HepG2 (cell line): Measurements from ENCODE around the gene SIGLEC10. TPM values are rescaled to one million over a fixed set of nuclear protein-coding genes. Genes with fewer than 3 reads are reported as not detected.

Experiments
- ERF ChIP-seq: IDR thresholded peaks from 2 replicates; pipeline ENCODE4 v1.6.1; 2018; ENCODE audit warnings: missing biosample characterization, missing genetic modification reagents
- HNF4G ChIP-seq, 2 experiments: sonication (generic) in 1 of 2; formaldehyde crosslinking in 1 of 2; IDR thresholded peaks; 2 replicates each; pipeline versions ENCODE4 v1.4.0 to v1.6.1; 2011 to 2020; ENCODE audit warnings: borderline replicate concordance in 2 of 2, low read depth in 2 of 2, mild to moderate bottlenecking in 2 of 2, low read length in 1 of 2, missing genetic modification reagents in 1 of 2, moderate library complexity in 1 of 2
- HOXA7 ChIP-seq: sonication (generic); formaldehyde crosslinking; IDR thresholded peaks from 2 replicates; pipeline ENCODE4 v1.8.1; 2022; ENCODE audit warnings: mild to moderate bottlenecking, missing genetic modification reagents, moderate library complexity
- NFKBIZ ChIP-seq: IDR thresholded peaks from 2 replicates; pipeline ENCODE4 v1.6.1; 2018; ENCODE audit warnings: missing genetic modification reagents, missing compliant biosample characterization
- PCBP1 ChIP-seq: fragments of 200-400 bp; formaldehyde crosslinking; IDR thresholded peaks from 2 replicates; pipeline ENCODE4 v1.6.1; 2017; ENCODE audit warnings: mild to moderate bottlenecking, low read depth, low read length, borderline replicate concordance
- POLR2AphosphoS2 ChIP-seq: IDR thresholded peaks from 2 replicates; pipeline ENCODE4 v1.6.1; 2011; ENCODE audit warnings: low read depth, low read length, improper control_type of control experiment
- SAFB2 ChIP-seq: sonication (generic); formaldehyde crosslinking; IDR thresholded peaks from 2 replicates; pipeline ENCODE4 v1.5.1; 2020; ENCODE audit warnings: missing genetic modification reagents, low read depth, mild to moderate bottlenecking, borderline replicate concordance
- TRAFD1 ChIP-seq: sonication (generic); formaldehyde crosslinking; IDR thresholded peaks from 2 replicates; pipeline ENCODE4 v1.5.1; 2020; ENCODE audit warnings: missing genetic modification reagents, mild to moderate bottlenecking, borderline replicate concordance
- ZBTB14 ChIP-seq: sonication (generic); formaldehyde crosslinking; IDR thresholded peaks from 2 replicates; pipeline ENCODE4 v1.4.0; 2020; ENCODE audit warnings: missing genetic modification reagents
- ZBTB7A ChIP-seq: sonication (generic); formaldehyde crosslinking; IDR thresholded peaks from 2 replicates; pipeline ENCODE4 v1.8.0; 2022; ENCODE audit warnings: mild to moderate bottlenecking, missing genetic modification reagents
- ZFP62 ChIP-seq: sonication (generic); formaldehyde crosslinking; IDR thresholded peaks from 2 replicates; pipeline ENCODE4 v1.4.0; 2020; ENCODE audit warnings: missing genetic modification reagents
- ZNF10 ChIP-seq: sonication (generic); formaldehyde crosslinking; IDR thresholded peaks from 2 replicates; pipeline ENCODE4 v1.4.0; 2020; ENCODE audit warnings: mild to moderate bottlenecking, low read depth, missing genetic modification reagents, borderline replicate concordance
- ZNF160 ChIP-seq: sonication (generic); formaldehyde crosslinking; IDR thresholded peaks from 2 replicates; pipeline ENCODE4 v1.8.0; 2022; ENCODE audit warnings: mild to moderate bottlenecking, inconsistent platforms, missing genetic modification reagents
- ZNF235 ChIP-seq: sonication (generic); formaldehyde crosslinking; IDR thresholded peaks from 2 replicates; pipeline ENCODE4 v1.8.1; 2023; ENCODE audit warnings: mild to moderate bottlenecking, missing genetic modification reagents, borderline replicate concordance
- ZNF597 ChIP-seq: sonication (generic); formaldehyde crosslinking; IDR thresholded peaks from 2 replicates; pipeline ENCODE4 v1.5.0; 2020; ENCODE audit warnings: missing genetic modification reagents
- ZNF7 ChIP-seq: IDR thresholded peaks from 2 replicates; pipeline ENCODE4 v1.6.1; 2016; ENCODE audit warnings: missing biosample characterization, missing genetic modification reagents
- ZSCAN20 ChIP-seq: sonication (generic); formaldehyde crosslinking; IDR thresholded peaks from 2 replicates; pipeline ENCODE4 v1.4.0; 2020; ENCODE audit warnings: missing genetic modification reagents, mild to moderate bottlenecking, borderline replicate concordance
- polyA plus RNA-seq, 8 experiments: library from polyadenylated mRNA; depleted of rRNA in 3 of 8; stranded (reverse) in 7 of 8; unstranded in 1 of 8; fragments of >200 nt; fragmentation: Illumina TruSeq in 4 of 8; extraction: Trizol in 4 of 8; gene quantifications; 2 replicates each; pipeline versions ENCODE4 v1.2.1 to v1.2.3, GENCODE V29; 2011 to 2016; ENCODE audit warnings: low read depth in 4 of 8, missing spikeins in 1 of 8, mixed read lengths in 1 of 8; ENCODE audit not compliant: insufficient read depth in 1 of 8
- total RNA-seq, 5 experiments: library from RNA; depleted of rRNA; stranded (reverse); fragments of >200 nt; fragmentation: Illumina TruSeq; extraction: Trizol; gene quantifications; 2 replicates each; pipeline ENCODE4 v1.2.3, GENCODE V29; 2016; ENCODE audit warnings: low read depth in 1 of 5
- TF ChIP-seq, protein P1 (sequence below): sonication (generic); formaldehyde crosslinking; IDR thresholded peaks from 2 replicates; pipeline ENCODE4 v1.4.0; 2020; ENCODE audit warnings: missing genetic modification reagents

Gene SIGLEC10
- total and polyA plus RNA-seq, 2 of the 13 experiments (the other 11 are each of a cell fraction or from before 2014, with no cell fraction given): not detected

DNA sequence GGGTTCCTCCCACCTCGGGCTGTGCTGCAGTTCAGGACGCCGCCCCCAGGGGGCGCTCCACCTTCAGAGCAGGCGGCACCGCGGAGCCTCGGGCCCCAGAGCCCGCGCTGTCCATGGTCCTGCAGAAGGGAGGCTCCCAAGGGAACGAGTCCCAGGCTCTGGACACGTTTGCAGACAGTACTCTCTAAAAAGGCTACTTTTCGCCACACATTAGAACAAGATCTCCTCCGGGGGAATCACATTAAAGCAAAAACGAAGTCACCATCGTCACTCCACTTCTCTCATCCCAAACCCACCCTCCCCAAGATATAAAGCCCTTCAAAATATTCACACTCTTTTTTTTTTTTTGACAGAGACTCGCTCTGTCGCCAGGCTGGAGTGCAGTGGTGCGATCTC lies 4.6 kb upstream of the SIGLEC10 start (continued):
- TF ChIP-seq ZBTB14 (CRISPR knock-in tag) (peak; percentile 50; the same call in 1 of the 2 replicates), ZSCAN20 (CRISPR knock-in tag) (peak; percentile 94), HNF4G (IDR thresholded peaks at IDR 0.05; ENCODE audit: borderline replicate concordance, low read depth, low read length) (no peak; the same call in 1 of the 2 replicates), HNF4G (CRISPR knock-in tag; IDR thresholded peaks at IDR 0.05; ENCODE audit: borderline replicate concordance, low read depth) (peak; percentile 51; the same call in 1 of the 2 replicates), ERF (CRISPR knock-in tag) (peak; percentile 100), ZNF160 (CRISPR knock-in tag) (peak; percentile 97), TRAFD1 (CRISPR knock-in tag) (peak; percentile 89; the same call in 1 of the 2 replicates), ZNF235 (peak; percentile 93; the same call in 1 of the 2 replicates), NFKBIZ (CRISPR knock-in tag) (peak; percentile 97), ZFP62 (CRISPR knock-in tag) (no peak), HOXA7 (no peak), SAFB2 (CRISPR knock-in tag) (peak; percentile 91), PCBP1 (no peak), ZNF7 (CRISPR knock-in tag) (peak; percentile 73), ZNF10 (no peak), ZBTB7A (peak; percentile 60; the same call in 1 of the 2 replicates), POLR2AphosphoS2 (no peak), ZNF597 (no peak)
- TF ChIP-seq, protein P1, sequence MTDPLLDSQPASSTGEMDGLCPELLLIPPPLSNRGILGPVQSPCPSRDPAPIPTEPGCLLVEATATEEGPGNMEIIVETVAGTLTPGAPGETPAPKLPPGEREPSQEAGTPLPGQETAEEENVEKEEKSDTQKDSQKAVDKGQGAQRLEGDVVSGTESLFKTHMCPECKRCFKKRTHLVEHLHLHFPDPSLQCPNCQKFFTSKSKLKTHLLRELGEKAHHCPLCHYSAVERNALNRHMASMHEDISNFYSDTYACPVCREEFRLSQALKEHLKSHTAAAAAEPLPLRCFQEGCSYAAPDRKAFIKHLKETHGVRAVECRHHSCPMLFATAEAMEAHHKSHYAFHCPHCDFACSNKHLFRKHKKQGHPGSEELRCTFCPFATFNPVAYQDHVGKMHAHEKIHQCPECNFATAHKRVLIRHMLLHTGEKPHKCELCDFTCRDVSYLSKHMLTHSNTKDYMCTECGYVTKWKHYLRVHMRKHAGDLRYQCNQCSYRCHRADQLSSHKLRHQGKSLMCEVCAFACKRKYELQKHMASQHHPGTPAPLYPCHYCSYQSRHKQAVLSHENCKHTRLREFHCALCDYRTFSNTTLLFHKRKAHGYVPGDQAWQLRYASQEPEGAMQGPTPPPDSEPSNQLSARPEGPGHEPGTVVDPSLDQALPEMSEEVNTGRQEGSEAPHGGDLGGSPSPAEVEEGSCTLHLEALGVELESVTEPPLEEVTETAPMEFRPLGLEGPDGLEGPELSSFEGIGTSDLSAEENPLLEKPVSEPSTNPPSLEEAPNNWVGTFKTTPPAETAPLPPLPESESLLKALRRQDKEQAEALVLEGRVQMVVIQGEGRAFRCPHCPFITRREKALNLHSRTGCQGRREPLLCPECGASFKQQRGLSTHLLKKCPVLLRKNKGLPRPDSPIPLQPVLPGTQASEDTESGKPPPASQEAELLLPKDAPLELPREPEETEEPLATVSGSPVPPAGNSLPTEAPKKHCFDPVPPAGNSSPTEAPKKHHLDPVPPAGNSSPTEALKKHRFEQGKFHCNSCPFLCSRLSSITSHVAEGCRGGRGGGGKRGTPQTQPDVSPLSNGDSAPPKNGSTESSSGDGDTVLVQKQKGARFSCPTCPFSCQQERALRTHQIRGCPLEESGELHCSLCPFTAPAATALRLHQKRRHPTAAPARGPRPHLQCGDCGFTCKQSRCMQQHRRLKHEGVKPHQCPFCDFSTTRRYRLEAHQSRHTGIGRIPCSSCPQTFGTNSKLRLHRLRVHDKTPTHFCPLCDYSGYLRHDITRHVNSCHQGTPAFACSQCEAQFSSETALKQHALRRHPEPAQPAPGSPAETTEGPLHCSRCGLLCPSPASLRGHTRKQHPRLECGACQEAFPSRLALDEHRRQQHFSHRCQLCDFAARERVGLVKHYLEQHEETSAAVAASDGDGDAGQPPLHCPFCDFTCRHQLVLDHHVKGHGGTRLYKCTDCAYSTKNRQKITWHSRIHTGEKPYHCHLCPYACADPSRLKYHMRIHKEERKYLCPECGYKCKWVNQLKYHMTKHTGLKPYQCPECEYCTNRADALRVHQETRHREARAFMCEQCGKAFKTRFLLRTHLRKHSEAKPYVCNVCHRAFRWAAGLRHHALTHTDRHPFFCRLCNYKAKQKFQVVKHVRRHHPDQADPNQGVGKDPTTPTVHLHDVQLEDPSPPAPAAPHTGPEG (CRISPR knock-in tag): peak; percentile 94
